HCT116 (cell line): ENCODE data around the gene MYRFL.

ENCODE experiments used
- ATF3 ChIP-seq: IDR thresholded peaks from 2 replicates; pipeline ENCODE4 v1.6.1; 2012
- CEBPB ChIP-seq: IDR thresholded peaks from 2 replicates; pipeline ENCODE4 v1.6.1; 2012; ENCODE audit warnings: low read depth
- EGR1 ChIP-seq: IDR thresholded peaks from 2 replicates; pipeline ENCODE4 v1.6.1; 2012; ENCODE audit warnings: low read depth
- ELF1 ChIP-seq: IDR thresholded peaks from 2 replicates; pipeline ENCODE4 v1.6.1; 2012; ENCODE audit warnings: low read depth, borderline replicate concordance
- EZH2 ChIP-seq: fragments of 200-600 bp; sonication (generic); IDR thresholded peaks from 2 replicates; pipeline ENCODE4 v1.6.1; 2017; ENCODE audit warnings: antibody characterized with exemption, mixed run types
- EZH2phosphoT487 ChIP-seq: fragments of 200-600 bp; IDR thresholded peaks from 2 replicates; pipeline ENCODE4 v1.6.1; 2018; ENCODE audit warnings: antibody characterized with exemption, borderline replicate concordance
- POLR2A ChIP-seq: IDR thresholded peaks from 2 replicates; pipeline ENCODE4 v1.7.0; 2011; ENCODE audit warnings: borderline replicate concordance; ENCODE audit not compliant: insufficient read depth, insufficient read length; ENCODE audit errors: extremely low read depth
- POLR2AphosphoS5 ChIP-seq: IDR thresholded peaks from 2 replicates; pipeline ENCODE4 v1.6.1; 2011; ENCODE audit warnings: mild to moderate bottlenecking, low read depth, low read length, moderate library complexity
- REST ChIP-seq: IDR thresholded peaks from 2 replicates; pipeline ENCODE4 v1.6.1; 2012; ENCODE audit warnings: low read depth
- ZNF274 ChIP-seq: fragments of 200-500 bp; sonication (Bioruptor generic); IDR thresholded peaks from 2 replicates; pipeline ENCODE4 v1.6.1; 2014; ENCODE audit warnings: mild to moderate bottlenecking, low read depth, low read length, inconsistent platforms
- TF ChIP-seq, protein P1 (sequence below), 3 experiments: fragments of 200-600 bp in 1 of 3; sonication (generic) in 1 of 3; IDR thresholded peaks in 2 of 3; conservative IDR thresholded peaks in 1 of 3; 2 replicates each; pipeline ENCODE4 v1.5.1; 2012 to 2017; ENCODE audit warnings: low read depth in 2 of 3, low read length in 2 of 3, antibody characterized with exemption in 1 of 3, borderline replicate concordance in 1 of 3, control low read depth in 1 of 3, mild to moderate bottlenecking in 1 of 3, mixed read lengths in 1 of 3, mixed run types in 1 of 3, moderate library complexity in 1 of 3; ENCODE audit not compliant: insufficient read depth in 1 of 3
- TF ChIP-seq, protein P2 (sequence below): IDR thresholded peaks from 2 replicates; pipeline ENCODE4 v1.6.1; 2012

GRCh38 chr12:69872804-69873203 is 47.8 kb downstream of the MYRFL start:
- TF ChIP-seq, protein P1, sequence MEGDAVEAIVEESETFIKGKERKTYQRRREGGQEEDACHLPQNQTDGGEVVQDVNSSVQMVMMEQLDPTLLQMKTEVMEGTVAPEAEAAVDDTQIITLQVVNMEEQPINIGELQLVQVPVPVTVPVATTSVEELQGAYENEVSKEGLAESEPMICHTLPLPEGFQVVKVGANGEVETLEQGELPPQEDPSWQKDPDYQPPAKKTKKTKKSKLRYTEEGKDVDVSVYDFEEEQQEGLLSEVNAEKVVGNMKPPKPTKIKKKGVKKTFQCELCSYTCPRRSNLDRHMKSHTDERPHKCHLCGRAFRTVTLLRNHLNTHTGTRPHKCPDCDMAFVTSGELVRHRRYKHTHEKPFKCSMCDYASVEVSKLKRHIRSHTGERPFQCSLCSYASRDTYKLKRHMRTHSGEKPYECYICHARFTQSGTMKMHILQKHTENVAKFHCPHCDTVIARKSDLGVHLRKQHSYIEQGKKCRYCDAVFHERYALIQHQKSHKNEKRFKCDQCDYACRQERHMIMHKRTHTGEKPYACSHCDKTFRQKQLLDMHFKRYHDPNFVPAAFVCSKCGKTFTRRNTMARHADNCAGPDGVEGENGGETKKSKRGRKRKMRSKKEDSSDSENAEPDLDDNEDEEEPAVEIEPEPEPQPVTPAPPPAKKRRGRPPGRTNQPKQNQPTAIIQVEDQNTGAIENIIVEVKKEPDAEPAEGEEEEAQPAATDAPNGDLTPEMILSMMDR (IDR thresholded peaks at IDR 0.05 in 2 of 3, conservative IDR thresholded peaks at IDR 0.05 in 1 of 3; ENCODE audit: borderline replicate concordance in 1 of 3, insufficient read depth in 1 of 3, low read depth in 2 of 3, low read length in 2 of 3): no peak
- TF ChIP-seq REST: no peak
- no peak for TF ChIP-seq POLR2A
- no peak for TF ChIP-seq POLR2AphosphoS5
- TF ChIP-seq, protein P2, sequence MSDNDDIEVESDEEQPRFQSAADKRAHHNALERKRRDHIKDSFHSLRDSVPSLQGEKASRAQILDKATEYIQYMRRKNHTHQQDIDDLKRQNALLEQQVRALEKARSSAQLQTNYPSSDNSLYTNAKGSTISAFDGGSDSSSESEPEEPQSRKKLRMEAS: no peak
- no peak for TF ChIP-seq EGR1
- no peak for TF ChIP-seq ELF1
- no peak for TF ChIP-seq ZNF274
- no peak for TF ChIP-seq ATF3
- TF ChIP-seq EZH2: no peak
- no peak for TF ChIP-seq EZH2phosphoT487
- TF ChIP-seq CEBPB: peak; percentile 76
